Eye (tissue), 1 donor: ENCODE measurements around the gene TMEM167B.
A peak's percentile ranks its signal among the peaks of the same experiment; 100 is the strongest.

Experiments used
- DNase-seq: peaks from one replicate; pipeline ENCODE4 v3.0.0-alpha.2; 2015

Gene TMEM167B

GRCh38 chr1:109083923-109084322 lies 6.6 kb upstream of the TMEM167B start:
- no peak for DNase-seq

- DNase-seq: no peak
Observed at GRCh38 chr1:109084563-109085517, 5.7 kb upstream of the TMEM167B start.

DNA sequence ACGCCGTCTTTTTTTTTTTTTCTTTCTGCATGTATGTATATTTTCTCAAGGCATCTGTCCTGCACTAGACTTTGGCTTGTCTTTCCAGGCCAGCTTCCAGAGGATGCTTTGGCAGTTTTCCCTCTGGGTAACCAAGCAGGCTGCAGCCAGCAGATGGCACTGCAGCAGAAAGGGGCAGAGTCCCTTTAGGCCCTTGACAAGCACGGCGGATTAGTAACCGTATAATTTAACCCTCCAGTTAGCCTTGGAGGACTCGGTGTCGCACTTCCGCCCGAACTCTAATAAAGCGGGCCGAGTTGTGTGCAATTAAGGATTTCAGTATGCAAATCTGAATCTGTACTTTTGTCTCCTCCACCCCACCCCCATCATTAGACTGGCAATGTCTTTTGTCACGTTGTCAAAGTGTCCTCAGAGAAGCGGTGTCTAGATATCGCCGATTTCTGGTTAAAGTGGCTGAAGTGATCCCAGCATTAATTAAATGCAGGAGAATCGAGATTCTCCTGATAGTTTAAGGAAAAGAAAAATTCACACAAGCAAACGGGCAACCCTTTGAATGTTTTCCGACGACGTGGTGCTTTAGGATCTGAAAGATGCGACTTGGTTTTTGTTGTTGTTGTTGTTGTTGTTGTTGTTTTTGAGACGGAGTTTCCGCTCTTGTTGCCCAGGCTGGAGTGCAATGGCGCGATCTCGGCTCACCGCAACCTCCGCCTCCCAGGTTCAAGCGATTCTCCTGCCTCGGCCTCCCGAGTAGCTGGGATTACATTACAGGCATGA lies 1.1 kb upstream of the TMEM167B start:
- peak; percentile 79 for DNase-seq

- DNase-seq: peak; percentile 46
Observed at GRCh38 chr1:109091078-109091838, 694 bp downstream of the TMEM167B start.

GRCh38 chr1:109091839-109092193 lies 1.3 kb downstream of the TMEM167B start:
- DNase-seq: no peak

DNA sequence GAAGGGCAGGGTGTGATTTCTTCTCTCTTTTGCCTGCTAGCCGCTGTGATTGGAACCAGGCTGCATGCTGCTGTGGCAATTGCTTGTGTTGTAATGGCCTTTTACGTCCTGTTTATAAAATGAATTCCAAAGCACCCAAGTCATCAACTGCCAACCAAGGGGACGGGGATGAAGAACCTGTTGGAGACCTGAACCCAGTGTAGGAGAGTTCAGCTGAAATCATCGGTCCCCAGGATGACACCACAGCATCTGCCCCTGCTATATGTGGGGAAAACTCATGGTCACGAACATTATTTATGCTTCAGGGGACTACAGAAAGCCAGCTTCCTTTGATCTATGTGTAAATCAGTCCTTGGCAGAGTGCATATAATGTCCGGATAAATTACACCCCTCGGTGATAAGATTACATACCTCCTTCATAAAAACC lies 3.8 kb downstream of the TMEM167B start:
- DNase-seq: no peak

GRCh38 chr1:109094871-109095270 lies 4.3 kb downstream of the TMEM167B start:
- no peak for DNase-seq

DNA sequence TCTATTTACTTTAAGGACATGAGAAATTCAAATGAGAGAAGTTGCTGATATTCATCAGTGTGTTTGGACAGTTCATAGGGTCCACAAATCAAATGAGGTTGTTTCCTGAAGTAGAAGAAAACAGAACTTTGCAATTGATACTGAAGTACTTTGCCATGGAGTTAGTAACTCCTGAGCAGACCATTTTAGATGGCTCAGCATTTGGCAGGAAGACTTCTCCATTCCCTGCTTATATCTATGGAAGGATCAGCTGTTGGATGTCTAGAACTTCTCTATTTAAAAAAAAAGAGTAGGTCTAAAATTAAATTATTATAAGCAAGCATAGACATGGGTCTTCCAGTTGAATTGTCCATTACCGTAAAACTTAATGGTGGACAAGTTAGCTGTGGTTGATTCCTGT lies 5.1 kb downstream of the TMEM167B start:
- no peak for DNase-seq

DNA sequence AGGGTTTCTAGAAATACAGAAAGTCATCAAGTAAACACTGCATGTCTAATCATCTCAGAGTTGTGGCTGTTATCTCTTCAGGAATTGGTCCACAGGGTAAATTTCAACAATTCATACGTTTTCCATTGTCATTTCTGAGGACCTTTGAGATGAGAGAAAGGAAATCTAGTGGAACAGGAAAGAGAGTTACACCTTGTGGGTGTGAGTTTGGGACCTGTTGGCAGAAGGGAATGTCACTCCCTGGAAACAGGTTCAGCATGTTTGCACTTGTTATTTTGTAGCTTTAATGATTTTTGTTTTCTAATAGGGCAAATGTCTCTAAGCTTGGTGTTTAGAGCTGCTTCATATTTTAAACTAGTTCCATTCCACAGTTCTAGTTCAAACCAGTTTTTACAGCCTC lies 5.6 kb downstream of the TMEM167B start:
- no peak for DNase-seq

DNA sequence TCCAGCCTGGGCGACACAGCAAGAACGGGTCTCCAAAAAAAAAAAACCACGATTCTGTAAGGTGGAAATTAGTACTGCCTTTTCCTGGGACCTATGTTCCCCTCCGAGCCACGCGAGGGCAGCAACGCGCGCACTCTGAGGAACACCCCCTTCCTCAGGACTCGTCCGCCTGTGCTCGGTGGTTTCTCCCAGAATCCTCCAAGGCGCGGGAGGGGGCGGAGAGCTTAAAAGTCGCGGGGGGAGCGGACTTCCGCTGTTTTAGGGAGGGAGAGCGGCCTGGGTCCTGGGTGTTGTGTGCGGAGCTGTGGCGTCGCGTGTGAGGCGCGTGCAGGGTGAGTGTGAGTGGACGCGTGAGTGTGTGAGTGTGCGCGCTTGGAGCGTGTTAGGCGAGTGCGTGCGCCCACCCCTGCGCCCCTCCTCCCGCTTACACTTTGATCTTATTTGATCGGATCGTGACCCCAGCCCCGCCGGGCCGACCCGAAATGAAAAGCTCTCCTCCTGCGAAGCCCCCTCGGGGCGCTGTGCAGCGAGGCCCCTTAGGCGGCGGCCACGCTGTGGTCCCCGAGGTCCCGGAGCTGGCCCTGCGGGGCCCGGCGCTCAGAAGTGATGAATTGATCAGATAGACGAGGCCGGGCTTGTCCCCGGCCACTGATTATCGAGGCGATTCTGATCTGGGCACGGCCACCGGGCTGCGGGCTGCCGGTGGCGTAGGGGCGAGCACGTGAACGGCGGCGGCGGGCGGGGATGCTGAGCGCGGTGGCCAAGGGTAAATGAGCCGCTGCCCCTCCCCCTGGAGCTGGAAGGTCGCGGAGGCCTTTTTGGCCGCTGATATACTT lies 9.6 kb downstream of the TMEM167B start:
- DNase-seq: peak; percentile 98

- DNase-seq: no peak
Observed at GRCh38 chr1:109104364-109105151, 14.0 kb downstream of the TMEM167B start.

DNA sequence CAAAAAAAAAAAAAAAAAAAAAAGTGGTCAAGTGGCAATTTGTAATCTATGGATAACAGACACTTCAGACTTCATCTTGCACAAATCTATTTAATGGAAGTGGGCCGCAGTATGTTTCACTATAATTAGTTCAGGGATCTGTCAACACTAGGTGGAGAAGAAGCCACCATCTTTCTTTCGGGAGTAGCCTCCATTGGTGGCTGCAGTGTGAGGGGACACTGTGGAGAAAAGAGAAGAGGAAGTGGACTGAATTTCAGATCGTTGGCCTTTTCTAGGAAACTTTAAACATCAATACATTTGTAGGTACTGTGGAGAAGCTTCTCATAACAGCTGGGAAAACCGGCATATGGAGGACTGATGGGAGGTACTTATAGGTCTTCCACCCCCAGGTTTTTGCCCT lies 15.3 kb downstream of the TMEM167B start:
- DNase-seq: no peak

DNA sequence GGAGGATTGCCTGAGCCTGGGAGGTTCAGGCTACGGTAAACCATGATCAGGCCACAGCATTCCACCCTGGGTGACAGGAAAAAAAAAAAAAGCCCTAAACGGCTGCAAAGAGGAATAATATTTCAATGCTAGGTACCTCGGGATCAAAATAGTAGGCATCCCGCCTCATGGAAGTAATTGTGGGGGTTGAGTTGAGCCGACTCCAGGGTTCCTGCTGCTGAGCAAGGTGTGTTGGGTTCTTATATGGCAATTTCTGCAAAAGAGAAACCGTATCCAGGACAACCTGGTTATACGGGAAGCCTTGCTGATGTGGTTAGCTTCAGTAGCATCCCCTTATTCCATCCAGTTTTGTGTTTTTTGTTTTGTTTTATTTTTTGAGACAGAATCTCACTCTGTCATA lies 17.2 kb downstream of the TMEM167B start:
- no peak for DNase-seq

DNA sequence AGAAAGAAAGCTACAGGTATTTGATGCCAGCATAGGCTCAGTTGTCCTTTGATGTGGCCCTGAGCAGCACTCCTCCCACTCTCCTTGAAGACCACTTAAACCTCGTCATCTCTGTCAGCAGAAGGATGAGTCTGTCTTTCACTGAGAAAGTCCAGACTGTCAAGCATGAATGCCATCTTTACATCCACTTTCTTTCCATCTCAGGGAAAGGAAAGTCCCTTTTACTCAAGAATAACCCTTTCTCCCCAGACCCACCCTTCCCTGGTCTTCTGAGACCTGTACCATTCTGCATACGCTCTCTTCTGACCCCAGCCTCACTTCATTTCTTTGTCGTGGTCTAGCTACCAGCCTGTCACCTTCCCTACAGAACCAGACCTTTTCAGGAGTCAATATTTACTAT lies 19.3 kb downstream of the TMEM167B start:
- DNase-seq: no peak

- no peak for DNase-seq
Observed at GRCh38 chr1:109111386-109112055, 21.0 kb downstream of the TMEM167B start.

- peak; percentile 44 for DNase-seq
Observed at GRCh38 chr1:109112056-109112651, 21.6 kb downstream of the TMEM167B start.

DNA sequence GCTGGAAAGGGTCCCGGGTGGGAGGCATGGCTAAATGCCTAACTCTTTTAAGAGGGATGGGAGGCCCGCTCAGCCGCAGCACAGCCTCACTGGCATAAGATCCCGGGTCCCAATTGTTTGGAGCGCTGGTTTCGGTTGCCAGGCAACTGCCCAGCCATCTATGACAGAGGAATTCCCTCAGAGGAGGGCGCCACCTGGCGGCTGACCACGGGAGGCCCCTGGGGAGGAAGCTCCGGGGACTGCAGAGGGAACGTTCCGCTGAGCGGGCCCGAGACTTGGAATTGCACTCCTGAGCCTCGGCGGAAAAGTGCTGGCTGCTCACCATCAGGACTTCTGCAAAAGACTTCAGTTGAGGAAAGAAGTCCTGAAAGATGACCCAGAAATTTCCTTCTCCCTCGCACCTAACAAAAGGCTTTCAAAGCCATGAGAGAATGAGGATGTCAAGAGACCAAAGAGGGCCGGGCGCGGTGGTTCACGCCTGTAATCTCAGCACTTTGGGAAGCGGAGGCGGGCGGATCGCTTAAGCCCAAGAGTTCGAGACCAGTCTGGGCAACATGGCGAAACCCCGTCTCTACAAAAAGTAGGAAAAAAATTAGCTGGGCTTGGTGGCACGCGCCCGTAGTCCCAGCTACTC lies 22.2 kb downstream of the TMEM167B start:
- DNase-seq: peak; percentile 98

DNA sequence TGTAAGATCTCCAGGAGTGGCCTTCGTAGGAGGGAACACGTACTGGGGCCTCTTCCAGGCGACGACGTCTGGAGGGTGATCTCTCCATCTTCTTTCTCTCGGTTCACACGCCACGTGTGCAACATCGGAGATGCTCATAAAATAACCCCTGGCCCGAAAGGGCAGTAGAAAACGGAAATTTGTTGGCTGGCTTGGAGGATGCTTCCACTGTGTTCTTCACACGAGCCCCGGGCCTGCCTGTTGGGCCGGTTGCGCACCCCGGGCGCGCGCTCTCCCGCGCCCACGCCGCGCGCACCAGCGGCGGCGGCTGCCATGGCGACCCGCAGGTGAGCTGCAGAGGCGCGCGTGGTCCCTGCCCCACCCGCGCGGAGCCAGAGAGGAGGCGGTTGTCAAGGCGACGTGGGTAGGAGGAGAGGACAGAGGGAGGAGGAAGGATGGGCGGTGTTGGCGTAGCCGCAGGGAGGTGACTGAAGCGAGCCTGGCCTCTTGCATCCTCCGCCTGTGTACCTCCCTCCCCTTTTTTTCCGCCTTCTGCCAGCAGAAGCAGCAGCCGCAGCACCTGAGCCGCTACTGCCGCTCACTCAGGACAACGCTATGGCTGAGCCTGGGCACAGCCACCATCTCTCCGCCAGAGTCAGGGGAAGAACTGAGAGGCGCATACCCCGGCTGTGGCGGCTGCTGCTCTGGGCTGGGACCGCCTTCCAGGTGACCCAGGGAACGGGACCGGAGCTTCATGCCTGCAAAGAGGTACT lies 23.2 kb downstream of the TMEM167B start, which contains the start of gene ELAPOR1:
Gene ELAPOR1 (plus strand): TSS at position 526 of the 752 bp plus-strand sequence. CDS start 69 bp downstream, at position 595.
- peak; percentile 80 for DNase-seq

- DNase-seq: no peak
Observed at GRCh38 chr1:109114342-109114674, 23.7 kb downstream of the TMEM167B start.
